ENCODE results near the gene ENPP7.

- TF ChIP-seq CTCF (IDR thresholded peaks at IDR 0.05) (no peak), POLR2A (IDR thresholded peaks at IDR 0.05) (no peak)
Measured at GRCh38 chr17:79691931-79692330, 38.8 kb upstream of the ENPP7 start.

Data from lower leg skin (tissue), 3 donors.